HepG2 (cell line): ENCODE measurements around the gene PNPLA2. TPM values are rescaled to one million over a fixed set of nuclear protein-coding genes. Genes with fewer than 3 reads are reported as not detected.

Experiments
- ATAC-seq: fragments of 200-7000 bp; cut with Tn5 transposase; 3 replicates; pipeline ENCODE4 v1.9.1; 2020; ENCODE audit warnings: mild to moderate bottlenecking, moderate library complexity
- BruUV-seq: library from RNA; stranded (reverse); fragments of 400-500 nt; replicated peaks from 2 replicates; lab custom pipeline; 2021; lab: Mats Ljungman, UMichigan
- CTCF ChIA-PET: fragments of 300-600 bp; formaldehyde crosslinking; extraction: SDS; loops from one replicate; lab custom pipeline; 2021; ENCODE audit warnings: low total read pairs, inconsistent platforms, low intra/inter-chr PET ratio; lab: Yijun Ruan, JAX
- POLR2A ChIA-PET: fragments of 350-600 bp; sonication (Branson Sonifier 250); formaldehyde crosslinking; loops from one replicate; lab custom pipeline; 2020; ENCODE audit warnings: antibody characterized with exemption, inconsistent platforms; lab: Yijun Ruan, JAX
- DNase-seq: peaks from one replicate; pipeline ENCODE4 v3.0.0-alpha.2; 2015; ENCODE audit warnings: low spot score
- FAIRE-seq: peaks from 3 replicates; lab custom pipeline; 2011; peaks lifted over from hg19 to GRCh38; lab: Jason Lieb, UNC
- H2AFZ ChIP-seq: one replicate; pipeline ENCODE4 v1.6.1; 2011; ENCODE audit warnings: low read length, inconsistent platforms
- H3K27ac ChIP-seq: fragments of 300-600 bp; 3 replicates; pipeline ENCODE4 v1.8.0; 2011; ENCODE audit warnings: mixed run types, mild to moderate bottlenecking, mixed read lengths, low read length, inconsistent platforms; ENCODE audit not compliant: insufficient read depth; ENCODE audit errors: extremely low read length
- H3K27me3 ChIP-seq, 2 experiments: fragments of 200-600 bp in 1 of 2; 2 replicates in 1 of 2; 3 replicates in 1 of 2; pipeline versions ENCODE4 v1.6.0 to v1.8.0; 2011; ENCODE audit warnings: low read length in 2 of 2, mild to moderate bottlenecking in 2 of 2, moderate library complexity in 2 of 2, inconsistent platforms in 1 of 2; ENCODE audit not compliant: insufficient read depth in 2 of 2, control insufficient read depth in 1 of 2
- H3K36me3 ChIP-seq, 2 experiments: fragments of 200-600 bp in 1 of 2; replicated peaks in 1 of 2; 2 replicates in 1 of 2; 3 replicates in 1 of 2; pipeline versions ENCODE4 v1.5.1 to v1.8.0; 2011; ENCODE audit warnings: low read length in 2 of 2, inconsistent platforms in 1 of 2; ENCODE audit not compliant: insufficient read depth in 2 of 2, control insufficient read depth in 1 of 2
- H3K4me1 ChIP-seq: 2 replicates; pipeline ENCODE4 v1.5.1; 2012; ENCODE audit warnings: low read length, inconsistent platforms; ENCODE audit not compliant: insufficient read depth
- H3K4me2 ChIP-seq: 2 replicates; pipeline ENCODE4 v1.6.0; 2011; ENCODE audit warnings: low read depth, low read length, inconsistent platforms
- H3K4me3 ChIP-seq, 3 experiments: fragments of 200-600 bp in 1 of 3; sonication (generic), shearing (Covaris generic) in 1 of 3; replicated peaks in 1 of 3; 2 replicates each; pipeline ENCODE4 v1.5.1; 2011 to 2016; ENCODE audit warnings: low read length in 3 of 3, inconsistent platforms in 2 of 3, low read depth in 2 of 3, mild to moderate bottlenecking in 2 of 3, control low read depth in 1 of 3, mixed read lengths in 1 of 3; ENCODE audit not compliant: insufficient read depth in 1 of 3
- H3K79me2 ChIP-seq: one replicate; pipeline ENCODE4 v1.6.1; 2011; ENCODE audit warnings: low read length, inconsistent platforms; ENCODE audit not compliant: insufficient read depth
- H3K9ac ChIP-seq: 2 replicates; pipeline ENCODE4 v1.6.0; 2011; ENCODE audit warnings: mild to moderate bottlenecking, low read depth, low read length, inconsistent platforms; ENCODE audit not compliant: insufficient read depth
- H3K9me3 ChIP-seq: 2 replicates; pipeline ENCODE4 v1.5.1; 2012; ENCODE audit warnings: mild to moderate bottlenecking, low read length
- H4K20me1 ChIP-seq: 2 replicates; pipeline ENCODE4 v1.6.0; 2011; ENCODE audit warnings: inconsistent platforms, mild to moderate bottlenecking, low read length, moderate library complexity; ENCODE audit not compliant: insufficient read depth
- ARNT2 ChIP-seq: sonication (generic); formaldehyde crosslinking; IDR thresholded peaks from 2 replicates; pipeline ENCODE4 v1.8.0; 2022; ENCODE audit warnings: mild to moderate bottlenecking, low read depth, missing genetic modification reagents, moderate library complexity
- NFE2 ChIP-seq: sonication (generic); formaldehyde crosslinking; IDR thresholded peaks from 2 replicates; pipeline ENCODE4 v1.4.0; 2020; ENCODE audit warnings: missing genetic modification reagents
- ZBTB21 ChIP-seq: sonication (generic); formaldehyde crosslinking; IDR thresholded peaks from 2 replicates; pipeline ENCODE4 v1.4.0; 2020; ENCODE audit warnings: missing genetic modification reagents
- ZNF207 ChIP-seq: fragments of 450-650 bp; IDR thresholded peaks from 2 replicates; pipeline ENCODE4 v1.6.1; 2016; ENCODE audit warnings: antibody characterized with exemption, borderline replicate concordance
- ZNF883 ChIP-seq: sonication (generic); formaldehyde crosslinking; IDR thresholded peaks from 2 replicates; pipeline ENCODE4 v1.5.1; 2020; ENCODE audit warnings: mild to moderate bottlenecking, missing genetic modification reagents; ENCODE audit errors: not compliant biosample characterization
- ZSCAN21 ChIP-seq: sonication (generic); formaldehyde crosslinking; IDR thresholded peaks from 2 replicates; pipeline ENCODE4 v1.8.0; 2022; ENCODE audit warnings: mild to moderate bottlenecking, missing genetic modification reagents, moderate library complexity, borderline replicate concordance
- WGBS: methylation state at CpG from one replicate; pipeline ENCODE4 v1.1.6; 2017; ENCODE audit warnings: low lambda C conversion rate; 5-methylcytosine and 5-hydroxymethylcytosine counted together
- in situ Hi-C: cut with HindIII; loops from 2 replicates; pipeline ENCODE4 v1.10.0; 2017; ENCODE audit warnings: low pct_unique_long_range_greater_than_20kb; ENCODE audit not compliant: extremely low pct_ligation_motif_present
- intact Hi-C: fragments of 100-400 bp; cut with micrococcal nuclease; formaldehyde crosslinking; loops from one replicate; pipeline ENCODE4 v1.10.0; 2022; ENCODE audit not compliant: unreplicated experiment
- polyA plus RNA-seq, 8 experiments: library from polyadenylated mRNA; depleted of rRNA in 3 of 8; stranded (reverse) in 7 of 8; unstranded in 1 of 8; fragments of >200 nt; fragmentation: Illumina TruSeq in 4 of 8; extraction: Trizol in 4 of 8; gene quantifications; 2 replicates each; pipeline versions ENCODE4 v1.2.1 to v1.2.3, GENCODE V29; 2011 to 2016; ENCODE audit warnings: low read depth in 4 of 8, missing spikeins in 1 of 8, mixed read lengths in 1 of 8; ENCODE audit not compliant: insufficient read depth in 1 of 8
- total RNA-seq, 5 experiments: library from RNA; depleted of rRNA; stranded (reverse); fragments of >200 nt; fragmentation: Illumina TruSeq; extraction: Trizol; gene quantifications; 2 replicates each; pipeline ENCODE4 v1.2.3, GENCODE V29; 2016; ENCODE audit warnings: low read depth in 1 of 5
- TF ChIP-seq, protein P1 (sequence below): sonication (generic); formaldehyde crosslinking; IDR thresholded peaks from 2 replicates; pipeline ENCODE4 v1.4.0; 2020; ENCODE audit warnings: missing genetic modification reagents, mild to moderate bottlenecking, borderline replicate concordance

Gene PNPLA2
- total and polyA plus RNA-seq, 2 of the 13 experiments (the other 11 are each of a cell fraction or from before 2014, with no cell fraction given) = 10.5 to 43.2 TPM

DNA sequence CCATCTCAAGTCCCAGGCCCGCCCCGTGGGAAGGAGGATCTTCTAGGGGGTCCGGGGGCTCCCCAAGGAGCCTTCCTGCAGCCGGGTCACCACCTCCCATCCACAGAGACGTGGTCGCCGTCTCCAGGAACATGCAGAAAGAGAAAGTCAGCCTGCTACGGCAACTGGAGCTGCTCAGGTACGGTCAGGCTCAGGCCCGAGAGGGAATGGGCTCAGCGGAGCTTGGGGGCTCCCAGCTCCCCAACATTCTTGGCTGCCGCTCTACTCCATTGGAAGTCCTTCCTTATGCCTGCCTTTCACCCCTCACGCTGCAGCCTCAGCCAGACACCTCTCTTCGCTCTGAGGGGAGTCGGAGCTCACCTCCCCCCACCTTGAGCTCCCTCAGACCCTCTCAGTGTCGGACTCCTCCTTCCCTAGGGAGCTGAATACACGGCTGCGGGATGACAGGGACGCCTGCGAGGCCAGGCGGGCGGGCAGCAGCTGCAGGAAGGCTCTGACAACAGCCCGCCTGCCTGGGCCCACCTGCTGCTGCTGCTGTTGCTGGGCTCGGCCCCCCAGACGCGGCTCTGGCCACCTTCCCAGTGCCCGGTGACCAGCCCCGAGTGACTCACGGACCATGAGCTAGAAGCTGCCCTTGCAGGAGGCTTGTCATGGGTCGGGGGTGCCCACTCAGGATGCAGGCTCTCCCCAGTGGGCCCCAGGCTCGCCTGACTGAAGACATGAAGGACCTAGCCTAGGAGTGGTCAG lies 12.6 kb downstream of the PNPLA2 start:
- no peak for ATAC-seq
- no peak for FAIRE-seq
- peaks cover 0 to under 1% of the 10 kb centered on the region in 2 experiments; a peak in 1 of 5 replicates for H3K36me3 ChIP-seq
- peak overlapping the region; percentile 87 for H3K4me2 ChIP-seq
- H4K20me1 ChIP-seq = peaks cover 7% of the 10 kb centered on the region; the same call in 1 of the 2 replicates
- 60% methylated on average over 17 of the region's 31 CpGs for WGBS
- H3K4me1 ChIP-seq = peaks cover 71% of the 10 kb centered on the region
- ChIA-PET POLR2A (interaction anchor here (1.0 to 16.1 kb wide), 5 partner anchors 10 to 54 kb away, joined by 3 to 264 read pairs (median 18); partner anchors contain the start of genes PNPLA2, POLR2L, RPLP2 and TSPAN4), CTCF (no interaction called here)
- DNase-seq = no peak
- intact Hi-C loops = no loop called here
- no peaks in the 10 kb centered on the region for H3K9me3 ChIP-seq
- in situ Hi-C loops = no loop called here
- H3K79me2 ChIP-seq = peaks cover 11% of the 10 kb centered on the region
- BruUV-seq = no TSS peak
- H3K9ac ChIP-seq = peak overlapping the region; percentile 37; the same call in 1 of the 2 replicates
- peak overlapping the region; percentile 28 to 81 (median 49); a peak in 3 of 6 replicates for H3K4me3 ChIP-seq
- H3K27ac ChIP-seq = no peak overlapping the region
- no peaks in the 10 kb centered on the region for H3K27me3 ChIP-seq
- 0 out of 2 replicates have a peak, but pooled peaks have one; percentile 1 for TF ChIP-seq ZSCAN21 (CRISPR knock-in tag)
- no peak for TF ChIP-seq ZNF207
- TF ChIP-seq, protein P1, sequence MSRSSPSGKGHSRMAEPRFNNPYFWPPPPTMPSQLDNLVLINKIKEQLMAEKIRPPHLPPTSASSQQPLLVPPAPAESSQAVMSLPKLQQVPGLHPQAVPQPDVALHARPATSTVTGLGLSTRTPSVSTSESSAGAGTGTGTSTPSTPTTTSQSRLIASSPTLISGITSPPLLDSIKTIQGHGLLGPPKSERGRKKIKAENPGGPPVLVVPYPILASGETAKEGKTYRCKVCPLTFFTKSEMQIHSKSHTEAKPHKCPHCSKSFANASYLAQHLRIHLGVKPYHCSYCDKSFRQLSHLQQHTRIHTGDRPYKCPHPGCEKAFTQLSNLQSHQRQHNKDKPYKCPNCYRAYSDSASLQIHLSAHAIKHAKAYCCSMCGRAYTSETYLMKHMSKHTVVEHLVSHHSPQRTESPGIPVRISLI (CRISPR knock-in tag) = no peak
- TF ChIP-seq NFE2 (CRISPR knock-in tag) = no peak
- TF ChIP-seq ZBTB21 (CRISPR knock-in tag) = no peak
- TF ChIP-seq ARNT2 (CRISPR knock-in tag) = peak; percentile 5; the same call in 1 of the 2 replicates
- peak; percentile 9 for TF ChIP-seq ZNF883 (CRISPR knock-in tag)
- H2AFZ ChIP-seq = no peak overlapping the region
